ENCODE data around the gene LRRTM4.

DNA sequence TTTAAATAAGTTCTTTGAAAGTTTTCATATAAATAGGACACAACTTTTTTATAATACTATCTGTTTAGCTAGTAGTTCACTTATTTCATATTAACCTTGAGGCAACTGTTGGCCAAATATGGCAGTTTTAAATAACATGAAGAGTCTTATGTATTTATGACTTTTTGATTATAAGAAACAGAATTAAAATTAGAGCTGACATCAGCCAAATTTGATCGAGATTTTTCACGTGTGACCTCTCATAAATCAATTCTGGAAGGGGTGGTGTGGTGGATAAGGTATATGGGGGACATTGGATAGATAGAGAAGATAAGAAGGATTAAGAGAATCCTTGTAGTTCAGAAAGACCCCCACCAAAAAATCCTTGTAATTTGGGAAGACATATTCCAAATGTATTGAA is 776.6 kb downstream of the LRRTM4 start:
- TF ChIP-seq CTCF (IDR thresholded peaks at IDR 0.05; ENCODE audit: low read length) (no peak), EZH2 (IDR thresholded peaks at IDR 0.05; ENCODE audit: borderline replicate concordance, low read length) (no peak)

Data from OCI-LY1 (cell line).